AG10803 (cell line): Measurements from ENCODE around the gene MLLT10.

ENCODE experiments used
- DNase-seq: peaks from one replicate; pipeline ENCODE4 v3.0.0; 2010; ENCODE audit warnings: low read depth
- H3K4me3 ChIP-seq: 2 replicates; pipeline ENCODE4 v1.5.1; 2011; ENCODE audit warnings: mild to moderate bottlenecking, low read length, control low read depth
- TF ChIP-seq, protein P1 (sequence below): conservative IDR thresholded peaks from 2 replicates; pipeline ENCODE4 v1.5.1; 2011; ENCODE audit warnings: mild to moderate bottlenecking, low read length, control low read depth, inconsistent platforms

The MLLT10 gene

DNA sequence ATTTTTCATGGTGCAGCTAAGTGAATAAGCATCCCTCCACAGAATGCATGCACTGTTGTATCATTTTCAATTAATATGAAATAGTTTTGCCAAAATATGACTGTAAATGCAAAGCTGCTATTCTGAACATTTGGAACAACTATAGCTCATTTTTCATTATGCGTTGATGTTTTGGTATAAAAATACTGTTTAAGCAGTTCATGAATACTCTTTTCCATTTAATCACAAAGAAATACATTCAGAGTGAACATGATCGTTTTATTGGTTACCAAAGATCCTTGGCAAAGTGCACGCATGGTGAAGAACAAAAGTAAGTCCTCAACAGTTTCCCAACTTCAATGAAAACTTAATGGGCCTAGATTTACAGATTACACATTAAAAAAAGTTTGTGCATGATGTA lies 41.6 kb upstream of the MLLT10 start:
- TF ChIP-seq, protein P1, sequence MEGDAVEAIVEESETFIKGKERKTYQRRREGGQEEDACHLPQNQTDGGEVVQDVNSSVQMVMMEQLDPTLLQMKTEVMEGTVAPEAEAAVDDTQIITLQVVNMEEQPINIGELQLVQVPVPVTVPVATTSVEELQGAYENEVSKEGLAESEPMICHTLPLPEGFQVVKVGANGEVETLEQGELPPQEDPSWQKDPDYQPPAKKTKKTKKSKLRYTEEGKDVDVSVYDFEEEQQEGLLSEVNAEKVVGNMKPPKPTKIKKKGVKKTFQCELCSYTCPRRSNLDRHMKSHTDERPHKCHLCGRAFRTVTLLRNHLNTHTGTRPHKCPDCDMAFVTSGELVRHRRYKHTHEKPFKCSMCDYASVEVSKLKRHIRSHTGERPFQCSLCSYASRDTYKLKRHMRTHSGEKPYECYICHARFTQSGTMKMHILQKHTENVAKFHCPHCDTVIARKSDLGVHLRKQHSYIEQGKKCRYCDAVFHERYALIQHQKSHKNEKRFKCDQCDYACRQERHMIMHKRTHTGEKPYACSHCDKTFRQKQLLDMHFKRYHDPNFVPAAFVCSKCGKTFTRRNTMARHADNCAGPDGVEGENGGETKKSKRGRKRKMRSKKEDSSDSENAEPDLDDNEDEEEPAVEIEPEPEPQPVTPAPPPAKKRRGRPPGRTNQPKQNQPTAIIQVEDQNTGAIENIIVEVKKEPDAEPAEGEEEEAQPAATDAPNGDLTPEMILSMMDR = no peak
- no peak overlapping the region for H3K4me3 ChIP-seq
- DNase-seq = no peak

DNA sequence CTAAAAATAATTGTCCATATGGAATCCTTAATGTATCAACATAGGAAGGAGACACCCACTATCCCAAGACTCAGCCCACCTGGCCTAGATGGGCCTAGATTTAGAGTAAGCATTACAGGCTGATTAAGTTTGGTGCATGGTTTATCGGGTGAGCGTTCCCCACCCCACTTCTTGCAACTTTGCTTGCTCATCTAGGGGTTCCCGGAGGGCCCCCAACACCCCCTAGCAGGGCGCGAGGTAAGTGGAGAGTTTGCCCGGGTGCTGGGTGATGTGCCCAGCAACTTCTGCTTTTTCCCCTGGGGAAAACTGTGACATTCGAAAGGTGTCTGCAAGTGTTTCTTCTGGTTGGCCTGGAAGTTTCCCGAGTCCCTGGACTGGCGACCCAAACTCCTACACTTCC lies 40.2 kb upstream of the MLLT10 start:
- TF ChIP-seq, protein P1 = no peak
- peak overlapping the region; percentile 91 for H3K4me3 ChIP-seq
- DNase-seq = no peak

DNA sequence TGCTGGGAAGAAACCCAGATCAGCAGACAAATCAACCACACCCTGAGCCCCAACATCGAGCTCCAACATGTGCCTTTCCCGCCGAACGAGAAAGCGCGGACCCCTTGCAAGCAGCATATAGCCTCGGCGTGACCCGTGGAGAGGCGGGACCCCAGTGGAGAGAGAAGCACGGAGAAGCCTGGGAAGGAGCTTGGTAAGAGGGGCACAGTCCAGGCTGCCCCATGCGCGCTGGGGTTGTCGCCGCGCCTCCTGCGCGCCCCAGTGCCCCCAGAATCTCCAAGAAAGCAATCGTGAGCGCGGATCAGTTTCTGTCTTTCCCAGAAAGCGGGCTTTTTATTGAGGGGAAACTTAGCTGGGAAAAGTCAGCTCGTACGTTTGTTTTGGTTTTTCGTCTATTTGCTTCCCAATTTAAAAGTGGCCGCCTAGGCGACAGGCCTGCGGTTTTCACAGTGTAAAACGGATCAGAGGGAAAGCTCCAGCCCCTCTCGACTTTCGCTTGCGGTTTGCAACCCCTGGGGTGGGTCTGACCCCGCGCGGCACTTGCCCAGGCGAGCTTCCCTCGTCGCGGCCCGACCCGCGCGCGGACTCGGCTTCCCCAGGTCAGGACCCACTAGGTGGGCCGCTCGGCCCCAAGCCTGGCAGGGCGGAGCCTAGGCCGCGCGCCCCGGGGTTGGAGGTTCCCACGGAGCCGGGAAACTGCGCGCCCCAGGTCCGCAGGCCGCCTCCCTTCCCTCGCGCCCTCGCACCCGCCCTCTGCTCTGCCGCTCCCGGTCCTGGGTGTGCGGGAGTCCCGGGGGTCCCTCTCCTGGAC lies 39.6 kb upstream of the MLLT10 start:
- TF ChIP-seq, protein P1 = no peak
- H3K4me3 ChIP-seq = peak overlapping the region; percentile 91
- DNase-seq = peak; percentile 28

DNA sequence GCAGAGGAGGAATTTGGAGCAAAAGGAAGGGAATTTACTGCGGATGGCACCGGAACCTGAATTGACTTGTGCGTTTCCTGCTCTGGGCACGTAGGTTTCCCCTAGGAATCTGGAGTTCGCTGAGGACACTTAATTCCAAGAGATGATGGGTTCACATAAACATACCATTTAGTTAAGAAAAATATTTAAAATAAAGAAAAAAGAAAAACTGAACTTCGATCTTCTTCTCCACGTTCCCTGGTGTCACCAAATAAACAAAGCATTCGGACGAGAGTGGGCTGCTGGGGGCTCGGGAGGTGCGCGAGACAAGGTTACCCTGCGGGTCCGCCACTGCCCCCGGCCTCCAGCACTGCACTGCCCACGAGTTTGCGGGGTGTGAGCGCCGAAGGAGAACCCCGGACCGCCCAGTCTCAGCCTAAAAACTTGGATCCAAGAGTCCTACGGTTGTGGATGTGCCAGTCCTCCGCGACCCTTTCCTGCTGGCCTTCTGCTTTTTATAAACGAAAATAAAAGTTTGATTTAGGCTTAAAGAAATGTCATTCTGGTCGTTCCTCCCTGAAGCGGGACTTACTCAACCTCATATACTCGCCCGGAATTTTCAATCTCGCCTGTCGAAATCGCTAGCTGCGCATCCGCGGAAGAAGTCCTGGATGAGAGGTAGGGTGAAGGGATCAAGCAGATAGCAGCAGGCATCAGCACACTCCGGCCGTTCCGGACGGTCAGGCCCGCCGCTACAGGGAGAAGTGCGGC lies 38.9 kb upstream of the MLLT10 start:
- TF ChIP-seq, protein P1 = no peak
- H3K4me3 ChIP-seq = peak overlapping the region; percentile 91
- no peak for DNase-seq

DNA sequence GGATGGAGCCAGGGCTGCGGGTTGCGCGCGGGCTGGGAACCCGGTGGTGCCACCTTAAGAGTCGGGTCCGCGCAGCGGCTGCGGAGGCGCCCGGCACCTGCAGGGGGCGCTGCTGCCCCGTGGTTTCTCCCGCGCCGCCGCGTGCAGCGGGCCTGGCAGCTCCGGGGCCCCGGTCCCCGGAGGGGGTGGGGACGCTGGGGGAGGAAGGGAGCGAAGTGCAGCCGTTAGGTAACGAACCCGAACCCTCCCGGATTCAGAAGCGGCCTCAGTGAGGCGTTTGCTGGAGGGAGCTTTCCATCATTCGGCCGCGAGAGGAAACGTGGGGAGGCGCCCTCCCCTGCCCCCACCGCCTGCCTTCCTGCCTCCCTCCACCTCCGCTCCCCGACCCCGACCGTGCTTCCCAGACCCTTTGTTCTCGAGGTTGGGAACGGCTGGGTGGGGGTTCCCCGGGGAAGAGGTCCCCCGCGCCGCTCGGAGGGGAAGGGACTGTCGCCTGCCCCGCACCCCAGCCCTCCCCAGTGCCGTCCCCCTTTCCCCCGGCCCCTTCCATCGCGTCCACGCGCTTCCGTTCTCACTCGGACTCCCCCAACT lies 38.2 kb upstream of the MLLT10 start:
- DNase-seq = peak; percentile 74
- H3K4me3 ChIP-seq = peak overlapping the region; percentile 91
- TF ChIP-seq, protein P1 = peak; percentile 57

DNA sequence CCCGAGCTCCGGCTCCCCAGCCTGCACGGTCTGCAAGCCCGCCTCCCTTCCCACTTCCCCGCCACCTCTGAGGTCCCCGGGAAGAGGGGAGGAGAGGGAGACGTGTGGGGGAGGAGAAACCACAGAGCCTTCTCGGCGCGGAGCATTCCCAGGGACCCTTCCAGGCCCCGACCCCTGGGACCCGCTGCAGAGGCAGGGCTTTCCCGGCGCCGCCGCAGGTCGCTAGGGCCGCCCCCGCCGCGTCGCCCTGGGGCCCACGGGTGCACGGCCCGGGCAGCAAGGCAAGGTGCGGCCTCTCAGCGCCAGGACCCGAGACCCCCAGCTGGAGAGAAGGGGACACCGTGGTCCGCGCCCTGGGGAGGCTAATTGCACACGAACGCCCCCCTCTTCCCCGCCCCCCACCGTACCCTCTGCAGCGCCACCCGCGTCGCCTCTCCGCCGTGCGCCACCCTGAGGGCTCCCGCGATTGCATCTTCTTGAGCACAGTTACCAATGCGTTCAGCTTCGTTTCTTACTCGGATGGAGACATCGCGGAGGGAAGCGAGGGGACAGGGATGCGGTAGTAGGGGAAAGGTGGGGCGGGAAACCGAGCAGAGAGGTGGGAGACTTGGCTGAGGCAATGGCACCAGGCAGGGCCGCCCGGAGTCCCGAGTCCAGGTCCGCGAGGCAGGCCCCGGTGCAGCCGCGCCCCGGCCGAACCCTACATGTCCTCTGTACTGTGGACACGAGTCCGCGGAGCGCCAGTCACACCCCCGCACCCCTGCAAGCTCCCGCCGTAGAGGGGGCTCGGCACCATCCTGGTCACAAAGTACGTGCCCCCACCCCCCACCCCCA lies 37.5 kb upstream of the MLLT10 start:
- peak; percentile 38 for DNase-seq
- H3K4me3 ChIP-seq = peak overlapping the region; percentile 91
- TF ChIP-seq, protein P1 = peak; percentile 40; the same call in 1 of the 2 replicates
